Globus pallidus (tissue), 1 donor: ENCODE results near the gene GLP2R.
A peak's percentile ranks its signal among the peaks of the same experiment; 100 is the strongest.

Source experiments
- DNase-seq: peaks from one replicate; pipeline ENCODE4 v3.0.0-alpha.2; 2015; ENCODE audit warnings: low spot score

The GLP2R gene

DNA sequence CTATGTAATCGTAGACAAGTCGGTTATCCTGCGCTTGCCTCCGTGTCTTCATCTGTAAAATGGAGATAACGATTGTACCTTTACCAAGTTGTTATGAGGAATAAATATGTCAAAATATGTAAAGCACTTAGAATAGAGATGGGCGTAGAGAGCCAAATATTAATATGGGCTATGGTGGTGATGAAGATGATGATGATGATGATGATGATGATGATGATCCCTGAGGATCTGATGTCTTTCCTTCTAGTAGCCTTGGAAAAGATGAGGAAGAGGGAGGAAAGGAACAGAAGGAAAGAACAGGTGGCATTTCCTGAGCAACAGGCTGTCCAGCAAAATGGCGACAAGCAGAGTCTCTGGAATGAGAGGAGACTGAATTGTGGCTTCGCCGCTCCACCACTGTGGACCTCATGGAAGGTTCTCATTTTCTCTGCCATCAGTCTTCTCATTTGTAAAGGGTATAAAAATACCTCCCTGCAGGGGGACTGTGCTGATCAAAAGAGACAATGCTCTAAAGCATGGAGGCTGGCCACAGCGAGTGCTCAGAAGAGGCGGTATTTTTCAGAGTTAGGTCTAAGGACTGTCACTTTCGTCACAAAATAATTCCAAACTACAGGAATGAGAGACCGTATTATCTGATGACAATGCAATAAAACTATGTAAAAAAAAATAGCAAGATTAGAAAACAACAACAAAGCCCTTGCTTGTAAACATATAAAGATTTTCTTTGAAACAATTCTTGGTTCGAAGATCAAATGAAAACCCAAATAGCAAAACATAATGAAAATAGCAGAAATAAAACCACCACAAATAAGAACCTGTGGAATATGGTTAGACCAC is 96.5 kb downstream of the GLP2R start:
- no peak for DNase-seq

DNA sequence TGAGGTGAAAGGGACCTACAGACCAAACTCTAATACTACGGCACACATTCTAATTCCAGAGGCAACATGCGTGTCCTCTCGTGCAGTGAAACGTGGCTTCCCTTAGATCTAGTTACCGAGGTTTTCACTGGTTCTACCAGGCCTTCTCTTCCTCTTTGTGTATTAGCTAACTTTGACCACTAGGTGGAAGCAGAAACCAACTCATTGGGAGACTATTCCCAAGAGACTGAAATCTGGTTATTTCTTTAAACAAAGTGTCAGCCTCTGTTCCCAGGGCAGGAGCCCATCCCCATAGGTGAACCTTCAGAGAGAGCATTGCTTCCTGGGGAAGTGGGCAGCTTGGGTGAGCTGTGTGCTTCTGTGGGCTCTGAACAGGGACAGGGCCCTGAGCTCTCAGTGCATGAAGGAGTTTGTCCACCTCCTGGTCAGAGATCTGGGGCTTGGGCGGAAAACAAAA is 99.0 kb downstream of the GLP2R start:
- peak; percentile 74 for DNase-seq

DNA sequence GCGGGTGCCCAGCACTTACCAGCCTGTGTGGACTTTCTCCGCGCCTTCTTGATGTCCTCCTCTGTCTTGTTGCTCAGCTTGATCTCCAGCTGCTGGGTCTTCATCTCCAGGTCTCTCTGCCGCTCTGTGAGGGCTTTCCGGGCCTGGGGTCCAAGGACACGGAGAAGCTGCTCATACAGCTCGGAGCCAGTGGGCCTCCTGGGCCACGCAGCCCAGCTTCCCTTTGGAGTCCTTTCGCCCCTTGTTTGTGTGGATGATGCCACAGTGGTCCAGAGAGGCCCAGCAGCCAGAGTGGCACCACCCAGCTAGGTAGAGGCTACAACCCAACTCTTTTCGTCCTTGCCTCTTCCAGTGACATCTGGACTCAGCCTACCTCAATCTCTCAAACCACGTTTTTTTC is 99.7 kb downstream of the GLP2R start:
- no peak for DNase-seq

DNA sequence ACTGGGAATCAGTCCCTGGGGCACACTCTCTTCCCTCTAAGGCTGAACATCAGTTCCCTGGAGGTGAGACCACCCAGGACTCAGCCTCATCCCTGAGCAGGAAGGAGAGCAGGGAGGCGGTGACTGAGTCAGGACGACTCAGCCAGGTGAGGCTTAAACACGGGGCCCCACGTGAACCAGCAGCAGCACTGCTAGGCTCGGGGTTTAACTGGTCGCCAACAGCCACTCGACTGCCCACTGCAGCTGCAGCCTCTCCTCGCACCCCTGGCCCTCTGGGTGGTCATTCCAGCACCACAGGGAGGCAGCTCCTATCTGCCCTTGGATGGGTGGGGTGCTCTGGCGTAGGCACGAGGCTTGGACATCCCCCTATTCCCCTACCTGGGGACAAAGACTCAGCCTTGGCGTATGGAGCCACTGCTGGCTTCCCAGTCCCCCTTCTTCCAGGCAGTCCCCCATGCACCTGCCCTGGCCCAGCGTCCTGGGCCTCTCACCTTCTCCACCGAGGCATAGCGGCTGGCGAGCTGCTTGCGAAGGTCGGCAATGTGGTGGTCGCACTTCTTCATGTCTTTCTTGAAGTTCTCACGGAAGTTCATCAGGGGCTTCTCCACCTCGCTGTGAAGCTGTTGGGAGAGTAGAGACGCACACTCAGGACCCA is 100.6 kb downstream of the GLP2R start:
- DNase-seq, result no peak

DNA sequence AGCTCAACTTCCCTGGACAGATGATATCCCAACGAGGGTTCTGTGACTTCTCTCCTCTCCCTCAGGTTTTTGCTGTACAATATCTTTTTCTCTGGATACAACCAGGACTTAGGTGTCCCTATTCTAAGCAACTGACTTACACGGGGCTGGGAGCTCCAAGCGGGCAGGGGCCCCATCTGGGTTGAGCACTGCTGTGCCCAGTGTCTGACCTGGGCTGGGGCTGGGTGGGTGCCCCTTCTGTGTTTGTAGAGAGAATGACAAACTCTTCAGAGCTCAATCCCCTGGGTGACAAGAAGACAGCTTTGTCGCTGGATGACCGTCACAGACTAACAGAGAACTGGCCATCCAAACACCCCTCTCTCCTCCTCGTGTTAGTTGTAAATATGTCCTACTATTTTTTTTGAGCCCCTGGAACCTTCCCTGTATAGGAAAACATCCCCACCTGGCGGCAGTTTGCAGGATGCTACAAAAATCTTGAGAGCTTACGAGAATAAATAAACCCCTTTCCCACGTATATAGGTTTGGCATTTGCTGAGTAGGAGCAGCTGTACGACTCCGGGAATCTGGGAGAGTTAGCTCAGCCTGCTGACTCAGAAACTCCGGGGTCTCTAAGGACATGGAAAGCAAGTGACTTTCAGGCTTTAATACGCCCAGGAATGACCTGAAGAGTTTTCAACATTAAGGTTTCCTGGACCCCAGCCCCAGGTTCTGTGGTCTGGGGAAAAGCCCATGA is 103.0 kb downstream of the GLP2R start:
- DNase-seq, result no peak

DNA sequence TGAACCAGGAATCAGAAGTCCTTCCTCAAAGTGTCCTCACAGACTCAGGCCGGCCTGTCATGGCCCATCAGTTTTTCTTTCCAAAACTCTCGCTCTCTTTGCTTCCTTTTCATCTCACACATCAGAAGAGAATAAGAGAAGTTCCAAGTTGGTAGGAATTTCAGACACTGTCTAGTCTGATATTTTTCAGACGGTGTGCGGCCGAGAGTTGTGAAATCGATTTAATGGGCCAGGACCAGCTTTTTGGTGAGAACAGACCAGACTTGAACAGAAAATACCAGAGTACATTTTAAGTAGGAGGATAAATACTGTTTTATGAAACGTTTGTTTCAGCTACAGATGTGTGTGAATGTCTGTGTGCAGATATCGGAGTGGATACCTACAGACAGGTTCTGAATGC is 104.1 kb downstream of the GLP2R start:
- no peak for DNase-seq

DNA sequence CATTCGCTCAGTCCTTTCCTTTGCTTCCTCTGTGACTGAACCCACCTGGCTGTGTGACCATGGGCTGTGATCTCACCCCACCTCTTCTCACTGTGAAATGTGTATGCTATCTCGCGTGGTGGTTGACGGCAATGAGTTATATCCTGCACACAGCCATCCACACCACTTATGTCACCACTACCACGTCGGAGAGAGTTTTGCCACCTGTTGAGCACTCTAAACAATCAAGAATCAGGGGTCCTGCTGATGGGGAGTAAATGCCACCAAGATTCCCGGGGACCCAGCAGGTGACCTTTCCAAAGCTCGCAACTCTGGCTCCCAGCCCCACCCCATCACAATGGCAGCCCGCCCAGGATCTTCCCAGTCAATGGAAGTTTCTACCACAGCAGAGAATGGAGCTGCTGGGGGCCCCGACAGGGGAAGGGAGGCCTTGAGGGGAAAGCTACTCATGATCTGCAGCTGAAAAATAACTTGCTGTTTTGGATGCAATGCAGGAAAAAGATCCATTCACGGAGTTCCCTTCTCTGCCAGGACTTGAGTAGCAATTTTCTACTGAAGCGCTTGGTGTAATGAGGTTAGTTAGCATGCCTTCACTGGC is 105.5 kb downstream of the GLP2R start:
- DNase-seq, result no peak

DNA sequence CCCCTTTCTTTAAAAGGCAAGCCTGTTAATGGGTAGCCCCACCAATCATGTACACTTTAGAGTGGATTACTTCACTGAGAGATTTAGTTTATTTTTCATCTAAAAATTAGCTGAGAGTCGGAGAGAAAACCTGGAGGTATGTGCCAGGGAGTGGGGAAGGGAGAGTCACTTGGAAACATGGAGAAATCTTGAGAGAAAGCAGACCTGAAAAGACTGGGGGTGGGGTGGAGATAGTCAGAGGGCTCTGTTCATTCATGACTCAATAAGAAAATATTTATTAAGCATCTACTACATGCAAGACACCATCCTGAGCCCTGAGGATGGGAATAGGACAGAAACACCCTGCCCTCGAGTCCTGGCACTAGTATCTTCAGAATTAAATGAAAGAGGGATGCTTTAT is 106.8 kb downstream of the GLP2R start:
- no peak for DNase-seq

DNA sequence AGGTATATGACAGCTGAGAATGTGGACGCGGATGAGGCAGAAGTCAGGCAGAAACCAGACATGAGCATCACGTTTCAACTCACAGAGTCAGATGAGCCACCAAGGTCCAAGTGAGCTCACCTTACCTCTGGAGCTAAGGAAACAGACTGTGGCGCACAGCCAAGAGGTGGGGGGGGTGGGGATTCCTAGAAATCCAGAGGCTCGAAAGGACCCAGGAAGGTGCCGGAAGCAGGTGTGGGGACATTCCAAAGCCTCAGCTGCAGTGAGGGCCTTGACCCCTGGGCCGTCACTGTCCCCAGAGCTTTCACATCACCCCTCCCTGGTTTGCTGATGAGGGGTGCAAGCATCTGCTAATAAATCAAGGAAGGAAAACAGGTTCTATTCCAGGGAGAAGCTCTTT is 108.6 kb downstream of the GLP2R start:
- no peak for DNase-seq

DNA sequence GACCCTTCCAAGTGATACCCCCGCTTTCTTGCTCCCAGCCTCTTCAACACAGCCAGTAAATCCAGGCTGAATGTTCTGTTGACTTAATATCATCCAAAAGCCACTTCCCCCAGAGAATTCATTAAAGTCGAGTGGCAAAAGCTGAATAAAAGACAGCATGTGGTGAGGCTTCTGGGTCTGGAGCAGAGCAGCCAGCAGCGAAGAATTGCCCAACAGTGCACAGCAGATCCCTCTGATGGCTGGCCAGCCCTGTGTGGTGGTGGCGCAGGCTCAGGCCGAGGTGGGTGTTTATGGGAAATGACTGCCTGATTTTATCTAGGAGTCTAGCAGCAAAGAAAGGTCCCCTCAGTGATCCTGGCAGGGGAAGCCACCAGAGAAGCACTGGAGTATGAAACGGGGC is 109.7 kb downstream of the GLP2R start:
- DNase-seq, result no peak

DNA sequence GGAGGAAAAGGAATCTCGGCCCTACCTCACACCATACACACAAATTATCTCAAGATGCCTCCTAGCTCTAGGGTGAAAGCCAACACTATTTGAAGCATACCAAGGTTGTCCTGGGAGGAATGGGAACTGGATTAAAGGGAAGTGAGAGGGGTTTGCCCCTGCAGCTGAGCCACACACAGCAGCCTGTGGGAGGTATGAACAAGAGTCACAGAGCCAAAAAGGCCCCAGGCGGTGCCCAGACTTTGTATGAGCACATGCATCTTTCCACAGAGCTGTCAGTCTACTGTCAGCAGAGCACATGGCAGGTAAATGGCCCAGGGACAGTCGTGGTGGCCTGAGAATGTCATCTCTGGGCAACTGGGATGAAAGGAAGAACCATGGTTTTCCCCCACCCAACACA is 110.4 kb downstream of the GLP2R start:
- no peak for DNase-seq

DNA sequence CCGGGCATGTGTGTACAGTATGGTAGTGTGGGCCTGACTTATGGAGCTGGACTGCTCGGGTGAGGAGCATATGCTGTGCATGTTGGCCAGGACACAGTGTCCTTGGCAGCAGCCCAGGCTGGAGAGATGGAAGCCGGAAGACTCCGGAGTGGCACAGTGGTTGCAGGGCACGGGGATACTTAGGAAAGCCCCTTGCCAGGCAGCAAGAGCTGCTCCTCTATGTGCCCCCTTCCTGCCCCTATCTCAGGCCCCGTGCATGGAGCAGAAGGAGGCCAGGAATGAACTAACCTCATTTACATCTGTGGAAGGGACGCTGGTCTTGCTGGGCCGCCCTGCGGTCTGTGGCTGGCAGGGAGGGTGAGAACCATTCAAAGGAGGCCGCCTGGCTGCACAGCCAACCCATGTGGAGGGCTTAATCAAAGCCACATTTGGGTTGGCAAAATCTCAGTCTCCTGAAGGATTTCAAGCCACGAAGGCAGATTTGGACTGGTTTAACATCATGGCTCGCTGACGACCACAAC is 111.6 kb downstream of the GLP2R start:
- peak; percentile 40 for DNase-seq

DNA sequence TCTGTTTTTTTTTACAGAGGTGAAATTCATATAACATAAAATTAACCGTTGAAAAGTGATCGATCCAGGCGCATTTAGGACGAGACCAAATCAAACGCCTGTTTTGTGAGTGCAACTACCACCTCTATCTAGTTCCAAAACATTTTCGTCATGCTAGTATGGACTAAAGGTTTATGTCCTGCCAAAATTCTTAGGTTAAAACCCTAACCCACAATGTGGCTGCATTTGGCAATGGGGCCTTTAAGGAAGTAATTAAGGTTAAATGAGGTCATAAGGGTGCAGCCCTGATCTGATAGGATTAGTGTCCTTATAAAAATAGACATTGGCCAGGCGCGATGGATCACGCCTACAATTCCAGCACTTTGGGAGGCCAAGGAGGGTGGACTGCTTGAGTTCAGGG is 112.2 kb downstream of the GLP2R start:
- no peak for DNase-seq

DNA sequence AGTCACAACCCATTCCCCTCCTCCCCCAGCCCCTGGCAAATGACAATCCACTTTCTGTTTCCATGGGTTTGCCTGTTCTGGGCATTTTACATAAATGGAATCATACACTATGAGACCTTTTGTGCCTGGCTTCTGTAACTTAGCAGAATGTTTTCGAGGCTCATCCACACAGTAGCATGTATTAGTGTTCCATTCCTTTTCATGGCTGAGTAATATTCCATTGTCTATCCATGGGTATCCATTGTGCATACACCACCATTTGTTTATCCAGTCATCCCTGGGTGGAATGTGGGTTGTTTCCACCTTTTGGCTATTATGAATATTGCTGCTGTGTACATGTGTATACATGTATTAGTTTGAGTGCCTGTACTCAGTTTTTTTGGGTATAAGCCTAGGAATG is 113.0 kb downstream of the GLP2R start:
- no peak for DNase-seq

DNA sequence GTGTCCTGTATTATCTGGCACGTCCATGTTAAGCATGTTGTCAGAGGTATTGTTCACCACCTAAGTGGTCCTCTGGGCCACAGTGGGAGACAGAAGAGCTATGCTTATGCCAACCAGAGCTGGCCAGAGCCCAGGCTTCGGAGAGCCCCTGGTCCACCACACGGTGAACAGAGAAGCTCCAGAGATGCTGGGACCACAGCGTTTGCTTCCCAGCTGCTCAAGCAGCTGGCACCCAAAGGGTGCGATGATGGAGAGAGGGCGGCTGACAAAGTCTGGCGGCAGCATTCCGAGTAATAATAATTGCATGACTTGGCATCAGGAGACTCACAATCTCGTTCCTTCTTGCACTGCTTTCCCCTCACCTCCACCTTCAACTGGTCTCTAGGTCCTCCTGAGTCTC is 115.1 kb downstream of the GLP2R start:
- no peak for DNase-seq

DNA sequence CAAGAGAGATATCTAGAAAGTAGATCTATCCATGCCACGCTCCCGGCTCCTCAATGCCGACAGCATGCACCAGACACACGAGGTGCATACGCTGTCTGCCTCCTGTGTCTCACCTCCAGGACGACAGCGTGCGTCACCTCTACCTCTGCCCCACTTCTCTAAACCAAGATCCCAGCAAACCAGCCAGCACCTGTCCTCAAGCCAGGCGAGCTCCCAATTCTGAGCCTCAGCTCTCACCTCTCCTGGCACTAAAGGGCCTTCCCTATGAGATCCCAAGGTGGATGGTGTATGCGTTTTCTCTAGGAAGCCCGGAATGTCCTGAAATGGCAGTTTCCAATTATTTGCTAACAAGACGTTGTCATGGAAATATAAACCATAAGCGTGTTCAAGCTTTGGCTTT is 115.6 kb downstream of the GLP2R start:
- no peak for DNase-seq
